ENCODE measurements around the gene PGF.

GRCh38 chr14:74953686-74954085, 1.7 kb downstream of the PGF start:
- TF ChIP-seq CTCF (IDR thresholded peaks at IDR 0.05) (no peak), POLR2A (IDR thresholded peaks at IDR 0.05) (no peak)
